ENCODE data around the gene CHIT1.

- TF ChIP-seq CTCF (conservative IDR thresholded peaks at IDR 0.05; ENCODE audit: low read depth in 2 of 2) (no peak), EZH2 (IDR thresholded peaks at IDR 0.05; ENCODE audit: low read depth, unreplicated experiment) (no peak), POLR2AphosphoS5 (IDR thresholded peaks at IDR 0.05; ENCODE audit: low read depth) (no peak), EZH2phosphoT487 (IDR thresholded peaks at IDR 0.05; ENCODE audit: unreplicated experiment) (no peak), ZNF114 (CRISPR knock-in tag; IDR thresholded peaks at IDR 0.05) (no peak), JUNB (IDR thresholded peaks at IDR 0.05; ENCODE audit: unreplicated experiment) (no peak), REST (IDR thresholded peaks at IDR 0.05; ENCODE audit: unreplicated experiment) (no peak), CREB1 (CRISPR knock-in tag; IDR thresholded peaks at IDR 0.05; ENCODE audit: low read depth) (no peak), ZNF462 (CRISPR knock-in tag; IDR thresholded peaks at IDR 0.05) (no peak), ZNF331 (CRISPR knock-in tag; IDR thresholded peaks at IDR 0.05; ENCODE audit: low read depth) (no peak)
Observed at GRCh38 chr1:203271962-203272632, 42.6 kb upstream of the CHIT1 start.
